SIG-M5 (cell line): ENCODE measurements around the gene OR56B1.
"Not testable (repeated sequence)": the region's sequence is repeated elsewhere in the genome, so short reads cannot be mapped to it uniquely, and the experiment has no call there.

ENCODE experiments used
- DNase-seq: peaks from one replicate; lab custom pipeline; 2025; lab: John Stamatoyannopoulos, UW

Gene OR56B1

GRCh38 chr11:5736396-5736795 lies at the start of gene OR56B1:
TSS of gene OR56B1 (plus strand) at chr11:5736448. CDS start at chr11:5736517, 69 bp downstream.
- no peak for DNase-seq

GRCh38 chr11:5688482-5688881 lies 47.8 kb upstream of the OR56B1 start:
- no peak for DNase-seq

GRCh38 chr11:5689551-5689983 lies 46.7 kb upstream of the OR56B1 start, which contains the start of gene TRIM22:
TSS of gene TRIM22 (plus strand) at chr11:5689790. CDS start at chr11:5696233, 6,443 bp downstream.
- DNase-seq: peak; percentile 94

GRCh38 chr11:5690216-5690615 lies 46.0 kb upstream of the OR56B1 start:
- no peak for DNase-seq

- DNase-seq: no peak
Measured at GRCh38 chr11:5690736-5691135, 45.5 kb upstream of the OR56B1 start.

- DNase-seq: not testable (repeated sequence)
Measured at GRCh38 chr11:5691238-5691963, 44.8 kb upstream of the OR56B1 start.

GRCh38 chr11:5691964-5692361 lies 44.3 kb upstream of the OR56B1 start:
- no peak for DNase-seq

GRCh38 chr11:5694642-5695041 lies 41.6 kb upstream of the OR56B1 start:
- DNase-seq: no peak

GRCh38 chr11:5695580-5695979 lies 40.7 kb upstream of the OR56B1 start:
- DNase-seq: no peak

- no peak for DNase-seq
Measured at GRCh38 chr11:5696210-5696609, 40.0 kb upstream of the OR56B1 start.

- no peak for DNase-seq
Measured at GRCh38 chr11:5698281-5698680, 38.0 kb upstream of the OR56B1 start.

- peak; percentile 13 for DNase-seq
Measured at GRCh38 chr11:5700421-5701054, 35.7 kb upstream of the OR56B1 start.

GRCh38 chr11:5701055-5701577 lies 35.1 kb upstream of the OR56B1 start:
- DNase-seq: no peak

GRCh38 chr11:5703741-5704536 lies 32.3 kb upstream of the OR56B1 start:
- DNase-seq: no peak

- DNase-seq: no peak
Measured at GRCh38 chr11:5705688-5706087, 30.6 kb upstream of the OR56B1 start.

GRCh38 chr11:5712507-5712906 lies 23.7 kb upstream of the OR56B1 start:
- no peak for DNase-seq

- DNase-seq: no peak
Measured at GRCh38 chr11:5713695-5714094, 22.6 kb upstream of the OR56B1 start.

- DNase-seq: not testable (repeated sequence)
Measured at GRCh38 chr11:5716518-5716917, 19.7 kb upstream of the OR56B1 start.

- no peak for DNase-seq
Measured at GRCh38 chr11:5719703-5720495, 16.3 kb upstream of the OR56B1 start.

- DNase-seq: no peak
Measured at GRCh38 chr11:5722622-5723021, 13.6 kb upstream of the OR56B1 start.

- no peak for DNase-seq
Measured at GRCh38 chr11:5726351-5726750, 9.9 kb upstream of the OR56B1 start.

GRCh38 chr11:5727691-5728090 lies 8.6 kb upstream of the OR56B1 start:
- DNase-seq: no peak
